Parathyroid adenoma (tissue), 2 donors: ENCODE measurements around the gene FAM43A.

Source experiments
- H2AFZ ChIP-seq: fragments of 300-600 bp; sonication (generic); one replicate; pipeline ENCODE4 v1.7.0; 2017; ENCODE audit warnings: antibody characterized with exemption, mild to moderate bottlenecking
- H3K27ac ChIP-seq: fragments of 300-600 bp; sonication (generic); one replicate; pipeline ENCODE4 v1.7.0; 2017
- H3K27me3 ChIP-seq: fragments of 300-600 bp; sonication (generic); one replicate; pipeline ENCODE4 v1.7.0; 2017; ENCODE audit warnings: low read length; ENCODE audit not compliant: control insufficient read depth, insufficient read depth
- H3K36me3 ChIP-seq: fragments of 300-600 bp; sonication (generic); one replicate; pipeline ENCODE4 v1.7.0; 2017; ENCODE audit warnings: low read length; ENCODE audit not compliant: control insufficient read depth, insufficient read depth
- H3K4me1 ChIP-seq: fragments of 300-600 bp; sonication (generic); one replicate; pipeline ENCODE4 v1.7.0; 2017; ENCODE audit warnings: control low read depth
- H3K4me2 ChIP-seq: fragments of 300-600 bp; sonication (generic); one replicate; pipeline ENCODE4 v1.7.0; 2017; ENCODE audit warnings: low read length
- H3K4me3 ChIP-seq: fragments of 300-600 bp; sonication (generic); one replicate; pipeline ENCODE4 v1.7.0; 2017; ENCODE audit warnings: low read depth, low read length
- H3K79me2 ChIP-seq: fragments of 300-600 bp; sonication (generic); one replicate; pipeline ENCODE4 v1.7.0; 2017; ENCODE audit warnings: control low read depth
- H3K9ac ChIP-seq: fragments of 300-600 bp; sonication (generic); one replicate; pipeline ENCODE4 v1.7.0; 2017; ENCODE audit warnings: mild to moderate bottlenecking
- H3K9me3 ChIP-seq: fragments of 300-600 bp; sonication (generic); one replicate; pipeline ENCODE4 v1.7.0; 2017; ENCODE audit warnings: low read length; ENCODE audit not compliant: control insufficient read depth
- TF ChIP-seq, protein P1 (sequence below): fragments of 300-600 bp; sonication (generic); IDR thresholded peaks from one replicate; pipeline ENCODE4 v1.7.0; 2017; ENCODE audit warnings: antibody characterized with exemption, mild to moderate bottlenecking
- donor health status: primary hyperparathyroidism.

FAM43A gene

DNA sequence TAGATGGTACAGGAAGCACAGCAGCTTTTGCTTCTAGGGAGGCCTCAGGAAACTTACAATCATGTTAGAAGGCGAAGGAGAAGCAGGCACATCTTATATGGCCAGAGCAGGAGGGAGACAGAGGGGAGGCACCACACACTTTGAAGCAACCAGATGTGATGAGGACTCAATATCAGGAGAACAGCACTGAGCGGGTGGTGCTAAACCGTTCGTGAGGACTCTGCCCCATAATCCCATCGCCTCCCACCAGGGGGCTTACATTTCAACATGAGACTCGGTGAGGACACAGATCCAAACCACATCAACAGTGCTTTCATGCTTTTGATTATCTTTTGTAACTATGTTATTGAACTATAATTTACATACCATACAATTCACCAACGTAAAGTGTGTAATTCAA is 44.9 kb upstream of the FAM43A start:
- Histone ChIP-seq H3K9me3 (no peaks in the 10 kb centered on the region), H3K27ac (peak overlapping the region; percentile 25), H3K79me2 (no peaks in the 10 kb centered on the region), H3K4me2 (no peak overlapping the region), H3K4me3 (no peak overlapping the region), H2AFZ (no peak overlapping the region), H3K4me1 (no peaks in the 10 kb centered on the region), H3K9ac (no peak overlapping the region), H3K27me3 (no peaks in the 10 kb centered on the region), H3K36me3 (no peaks in the 10 kb centered on the region)
- TF ChIP-seq, protein P1, sequence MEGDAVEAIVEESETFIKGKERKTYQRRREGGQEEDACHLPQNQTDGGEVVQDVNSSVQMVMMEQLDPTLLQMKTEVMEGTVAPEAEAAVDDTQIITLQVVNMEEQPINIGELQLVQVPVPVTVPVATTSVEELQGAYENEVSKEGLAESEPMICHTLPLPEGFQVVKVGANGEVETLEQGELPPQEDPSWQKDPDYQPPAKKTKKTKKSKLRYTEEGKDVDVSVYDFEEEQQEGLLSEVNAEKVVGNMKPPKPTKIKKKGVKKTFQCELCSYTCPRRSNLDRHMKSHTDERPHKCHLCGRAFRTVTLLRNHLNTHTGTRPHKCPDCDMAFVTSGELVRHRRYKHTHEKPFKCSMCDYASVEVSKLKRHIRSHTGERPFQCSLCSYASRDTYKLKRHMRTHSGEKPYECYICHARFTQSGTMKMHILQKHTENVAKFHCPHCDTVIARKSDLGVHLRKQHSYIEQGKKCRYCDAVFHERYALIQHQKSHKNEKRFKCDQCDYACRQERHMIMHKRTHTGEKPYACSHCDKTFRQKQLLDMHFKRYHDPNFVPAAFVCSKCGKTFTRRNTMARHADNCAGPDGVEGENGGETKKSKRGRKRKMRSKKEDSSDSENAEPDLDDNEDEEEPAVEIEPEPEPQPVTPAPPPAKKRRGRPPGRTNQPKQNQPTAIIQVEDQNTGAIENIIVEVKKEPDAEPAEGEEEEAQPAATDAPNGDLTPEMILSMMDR: no peak

GRCh38 chr3:194642769-194643168 is 42.9 kb upstream of the FAM43A start:
- no peaks in the 10 kb centered on the region for H3K27me3 ChIP-seq
- H3K27ac ChIP-seq: no peak overlapping the region
- no peak overlapping the region for H3K4me3 ChIP-seq
- no peaks in the 10 kb centered on the region for H3K79me2 ChIP-seq
- no peak overlapping the region for H3K4me2 ChIP-seq
- no peak overlapping the region for H3K9ac ChIP-seq
- no peaks in the 10 kb centered on the region for H3K4me1 ChIP-seq
- TF ChIP-seq, protein P1: no peak
- no peak overlapping the region for H2AFZ ChIP-seq
- H3K36me3 ChIP-seq: no peaks in the 10 kb centered on the region
- no peaks in the 10 kb centered on the region for H3K9me3 ChIP-seq

- Histone ChIP-seq H2AFZ (no peak overlapping the region), H3K36me3 (no peaks in the 10 kb centered on the region), H3K4me3 (no peak overlapping the region), H3K27ac (no peak overlapping the region), H3K27me3 (no peaks in the 10 kb centered on the region), H3K4me1 (no peaks in the 10 kb centered on the region), H3K79me2 (no peaks in the 10 kb centered on the region), H3K4me2 (no peak overlapping the region), H3K9ac (no peak overlapping the region), H3K9me3 (no peaks in the 10 kb centered on the region)
- TF ChIP-seq, protein P1: no peak
Observed at GRCh38 chr3:194647747-194648146, 37.9 kb upstream of the FAM43A start.

DNA sequence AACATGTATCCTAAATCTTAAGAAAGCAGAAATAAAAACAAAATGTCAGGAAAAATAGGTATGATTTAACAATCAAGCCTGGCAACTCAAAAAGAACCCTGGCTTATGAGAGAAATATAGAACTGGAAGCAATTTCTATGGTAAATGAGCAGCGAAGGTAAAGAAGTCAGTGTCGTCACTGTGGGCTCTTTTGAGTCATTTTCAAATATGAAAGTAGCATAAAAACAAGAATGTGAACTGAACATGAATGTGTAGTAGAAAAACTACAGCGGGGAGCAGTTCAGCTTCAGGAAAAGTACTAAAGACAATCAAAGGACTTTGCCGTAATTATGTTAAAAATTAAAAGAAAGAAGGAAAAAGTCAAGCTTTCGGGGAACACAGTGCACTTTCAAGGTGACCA is 31.2 kb upstream of the FAM43A start:
- no peak overlapping the region for H3K4me3 ChIP-seq
- no peaks in the 10 kb centered on the region for H3K9me3 ChIP-seq
- TF ChIP-seq, protein P1: no peak
- no peaks in the 10 kb centered on the region for H3K36me3 ChIP-seq
- H3K79me2 ChIP-seq: no peaks in the 10 kb centered on the region
- H3K4me1 ChIP-seq: no peaks in the 10 kb centered on the region
- H3K4me2 ChIP-seq: no peak overlapping the region
- no peak overlapping the region for H2AFZ ChIP-seq
- no peaks in the 10 kb centered on the region for H3K27me3 ChIP-seq
- no peak overlapping the region for H3K9ac ChIP-seq
- H3K27ac ChIP-seq: no peak overlapping the region

- Histone ChIP-seq H3K27ac (no peak overlapping the region), H3K9ac (no peak overlapping the region), H3K36me3 (no peaks in the 10 kb centered on the region), H3K9me3 (no peaks in the 10 kb centered on the region), H2AFZ (no peak overlapping the region), H3K4me2 (no peak overlapping the region), H3K27me3 (no peaks in the 10 kb centered on the region), H3K4me1 (no peaks in the 10 kb centered on the region), H3K4me3 (no peak overlapping the region), H3K79me2 (no peaks in the 10 kb centered on the region)
- TF ChIP-seq, protein P1: no peak
Observed at GRCh38 chr3:194657439-194657838, 28.2 kb upstream of the FAM43A start.
